Testis (tissue), 3 donors: Measurements from ENCODE around the gene TMEM212. TPM values are rescaled to one million over a fixed set of nuclear protein-coding genes. Genes with fewer than 3 reads are reported as not detected.
A peak's percentile ranks its signal among the peaks of the same experiment; 100 is the strongest.

Source experiments
- DNase-seq: peaks from one replicate; pipeline ENCODE4 v3.0.0-alpha.2; 2019
- H3K27ac ChIP-seq, 2 donors: fragments of 200-600 bp; sonication (generic); one replicate each; pipeline ENCODE4 v1.5.1; 2019
- H3K27me3 ChIP-seq: fragments of 200-600 bp; sonication (generic); one replicate; pipeline ENCODE4 v1.5.1; 2019
- H3K36me3 ChIP-seq: fragments of 200-600 bp; sonication (generic); one replicate; pipeline ENCODE4 v1.5.1; 2017; ENCODE audit warnings: low read depth; ENCODE audit errors: missing control alignments
- H3K4me1 ChIP-seq: fragments of 200-600 bp; sonication (generic); one replicate; pipeline ENCODE4 v1.5.1; 2019
- H3K4me3 ChIP-seq, 2 donors: fragments of 200-600 bp; sonication (generic); one replicate each; pipeline ENCODE4 v1.5.1; 2017 to 2019
- H3K9me3 ChIP-seq: fragments of 200-600 bp; sonication (generic); one replicate; pipeline ENCODE4 v1.5.1; 2017
- CTCF ChIP-seq, 3 experiments: fragments of 450-650 bp in 2 of 3; fragments of 200-600 bp in 1 of 3; sonication (generic) in 1 of 3; IDR thresholded peaks; one replicate each; pipeline ENCODE4 v1.5.1; 2016 to 2019; ENCODE audit warnings: antibody characterized with exemption in 3 of 3, mild to moderate bottlenecking in 2 of 3, moderate library complexity in 1 of 3
- POLR2A ChIP-seq: fragments of 450-650 bp; IDR thresholded peaks from one replicate; pipeline ENCODE4 v1.6.1; 2017; ENCODE audit warnings: antibody characterized with exemption, mild to moderate bottlenecking, moderate library complexity
- WGBS, 2 donors: methylation state at CpG; one replicate each; pipeline ENCODE4 v1.1.5; 2018; 5-methylcytosine and 5-hydroxymethylcytosine counted together
- intact Hi-C: fragments of 100-400 bp; cut with DNase I; formaldehyde crosslinking; loops from one replicate; pipeline ENCODE4 v1.15.1; 2023; ENCODE audit warnings: low total_unique reads
- polyA plus RNA-seq: library from polyadenylated mRNA; stranded (reverse); fragments of 350-450 nt; fragmentation: Illumina TruSeq; extraction: RNeasy Lipid Tissue Mini Kit (QIAGEN cat#74804); gene quantifications from one replicate; pipeline ENCODE4 v1.2.3, GENCODE V29; 2014; ENCODE audit warnings: low read depth, low replicate concordance; ENCODE audit not compliant: insufficient read depth
- total RNA-seq, 2 donors: library from RNA; depleted of rRNA; stranded (reverse); fragments of >200 nt; gene quantifications; one replicate each; pipeline ENCODE4 v1.2.3, GENCODE V29; 2016

Gene TMEM212
- total and polyA plus RNA-seq, 3 donors from 2014 or later = 1.8 to 4.3 (median 2.5) TPM

DNA sequence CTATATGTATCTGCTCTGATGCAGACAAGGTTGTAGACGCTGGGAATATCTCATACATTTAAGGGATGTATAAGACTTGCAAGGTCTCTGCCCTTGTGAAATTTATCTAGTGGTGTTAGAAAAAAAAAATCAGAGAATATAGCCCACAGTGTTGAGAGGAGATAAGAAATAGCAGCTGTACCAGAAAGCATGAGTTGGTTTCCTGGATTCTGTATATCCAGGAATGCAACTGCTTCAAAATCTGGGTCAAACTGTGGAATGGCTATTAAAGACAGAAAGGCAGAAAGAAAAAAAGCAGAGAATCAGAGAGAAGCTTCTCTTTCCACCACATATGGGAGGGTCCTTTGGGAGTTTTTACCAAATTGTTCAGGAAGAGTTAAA is 1.5 kb upstream of the TMEM212 start:
- no peaks in the 10 kb centered on the region for H3K9me3 ChIP-seq
- no peak for DNase-seq
- WGBS, 2 donors = 45 to 57% methylated on average over 1 of the region's 1 CpG
- no peak overlapping the region for H3K4me3 ChIP-seq
- no peaks in the 10 kb centered on the region for H3K27me3 ChIP-seq
- H3K4me1 ChIP-seq = peaks cover 43% of the 10 kb centered on the region
- peak overlapping the region; percentile 5 to 53 for H3K27ac ChIP-seq
- intact Hi-C loops = no loop called here
- TF ChIP-seq CTCF (IDR thresholded peaks at IDR 0.05) (no peak), POLR2A (no peak)
- H3K36me3 ChIP-seq = no peaks in the 10 kb centered on the region

- Histone ChIP-seq H3K4me1 (peaks cover 23% of the 10 kb centered on the region), H3K36me3 (no peaks in the 10 kb centered on the region), H3K27me3 (no peaks in the 10 kb centered on the region), H3K27ac (no peak overlapping the region), H3K4me3 (no peak overlapping the region), H3K9me3 (no peaks in the 10 kb centered on the region)
- TF ChIP-seq CTCF (IDR thresholded peaks at IDR 0.05) (no peak), POLR2A (no peak)
- DNase-seq = no peak
- 97 to 98% methylated on average over 2 of the region's 2 CpGs for WGBS, 2 donors
- intact Hi-C loops = no loop called here
Observed at GRCh38 chr3:171844873-171845272, 1.7 kb downstream of the TMEM212 start.

GRCh38 chr3:171845481-171846284 is 2.5 kb downstream of the TMEM212 start:
- no peak overlapping the region for H3K4me3 ChIP-seq
- intact Hi-C loops = no loop called here
- no peaks in the 10 kb centered on the region for H3K27me3 ChIP-seq
- no peak overlapping the region for H3K27ac ChIP-seq
- peaks cover 22% of the 10 kb centered on the region for H3K4me1 ChIP-seq
- no peak for TF ChIP-seq CTCF (IDR thresholded peaks at IDR 0.05)
- TF ChIP-seq POLR2A = no peak
- no peak for DNase-seq
- H3K36me3 ChIP-seq = no peaks in the 10 kb centered on the region
- 71 to 83% methylated on average over 3 of the region's 3 CpGs for WGBS, 2 donors
- no peaks in the 10 kb centered on the region for H3K9me3 ChIP-seq

DNA sequence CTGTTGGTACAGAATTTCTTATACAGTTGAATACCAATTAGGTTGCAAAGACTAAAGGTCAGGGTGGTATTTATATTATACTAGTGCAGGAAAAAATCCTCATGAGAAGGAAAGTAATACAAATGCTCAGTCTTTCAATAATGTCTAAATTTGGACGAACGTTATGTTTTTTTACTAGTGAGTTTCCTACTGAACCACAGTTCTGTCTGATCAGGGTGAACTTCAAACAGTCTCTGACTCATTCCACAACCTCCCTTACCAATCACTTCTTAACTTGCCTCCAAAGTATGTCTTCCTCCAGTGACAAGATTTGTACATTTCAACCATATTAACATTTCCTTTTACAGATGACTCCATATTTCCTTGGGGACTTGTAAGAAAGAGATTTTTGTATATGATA is 3.4 kb downstream of the TMEM212 start:
- H3K36me3 ChIP-seq = no peaks in the 10 kb centered on the region
- WGBS, 2 donors = 73 to 77% methylated on average over 2 of the region's 2 CpGs
- H3K4me3 ChIP-seq = no peak overlapping the region
- H3K27me3 ChIP-seq = no peaks in the 10 kb centered on the region
- no peak for DNase-seq
- intact Hi-C loops = no loop called here
- TF ChIP-seq POLR2A (no peak), CTCF (IDR thresholded peaks at IDR 0.05) (no peak)
- H3K27ac ChIP-seq = no peak overlapping the region
- H3K9me3 ChIP-seq = no peaks in the 10 kb centered on the region
- H3K4me1 ChIP-seq = peaks cover 14% of the 10 kb centered on the region

DNA sequence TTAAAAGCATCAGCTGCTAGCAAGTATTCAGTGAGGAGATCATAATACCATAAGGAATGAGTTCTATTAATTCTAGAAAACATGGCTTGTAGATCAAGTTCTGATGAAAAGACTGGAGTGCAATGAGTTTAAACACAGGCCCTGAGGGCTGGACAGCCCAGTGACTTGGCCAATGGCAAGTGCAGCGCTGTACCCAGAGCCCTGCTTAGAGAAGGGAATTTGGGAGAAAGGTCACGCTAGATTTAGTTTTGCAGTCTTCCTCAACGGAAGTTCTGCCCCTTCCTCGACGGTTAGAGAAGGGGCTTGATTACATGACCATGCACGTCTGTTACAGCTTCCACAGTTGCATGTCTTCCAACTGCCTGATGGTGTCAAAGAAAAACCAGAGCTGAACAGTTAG is 4.0 kb downstream of the TMEM212 start:
- peaks cover 8% of the 10 kb centered on the region for H3K4me1 ChIP-seq
- H3K36me3 ChIP-seq = no peaks in the 10 kb centered on the region
- TF ChIP-seq CTCF (IDR thresholded peaks at IDR 0.05) (no peak), POLR2A (no peak)
- DNase-seq = no peak
- no peak overlapping the region for H3K27ac ChIP-seq
- H3K4me3 ChIP-seq = no peak overlapping the region
- 94 to 98% methylated on average over 4 to 6 of the region's 6 CpGs for WGBS, 2 donors
- no peaks in the 10 kb centered on the region for H3K9me3 ChIP-seq
- intact Hi-C loops = no loop called here
- no peaks in the 10 kb centered on the region for H3K27me3 ChIP-seq
